ENCODE results near the gene ACP5.
"Not testable (repeated sequence)": the region's sequence is repeated elsewhere in the genome, so short reads cannot be mapped to it uniquely, and the experiment has no call there.

The ACP5 gene

GRCh38 chr19:11577451-11578257 lies at the start of gene ACP5:
Gene ACP5, minus strand, starts transcription at chr19:11577645. Its CDS starts 328 bp downstream, at chr19:11577317.
- H3K4me3 Mint-ChIP-seq: peak within 1 kb of the TSS; percentile 52
- H3K27ac Mint-ChIP-seq: no peak within 1 kb of the TSS
- no peaks in the 10 kb centered on the region for H3K27me3 Mint-ChIP-seq

GRCh38 chr19:11626252-11626651 lies 48.8 kb upstream of the ACP5 start:
- Mint-ChIP-seq H3K4me1 (ENCODE audit: low read depth) (peaks cover 17% of the 10 kb centered on the region), H3K36me3 (ENCODE audit: low read depth) (peaks cover 8% of the 10 kb centered on the region), H3K4me3 (no peak overlapping the region), H3K9me3 (peaks cover under 1% of the 10 kb centered on the region), H3K27me3 (peaks cover 17% of the 10 kb centered on the region), H3K27ac (no peak overlapping the region)

More at GRCh38 chr19:11577451-11578257, at the start of gene ACP5:
- no peaks in the 10 kb centered on the region for H3K9me3 Mint-ChIP-seq
- H3K36me3 Mint-ChIP-seq (ENCODE audit: low read depth): no peaks in the 10 kb centered on the region
- peaks cover 43% of the 10 kb centered on the region for H3K4me1 Mint-ChIP-seq (ENCODE audit: low read depth)

GRCh38 chr19:11624069-11624463 lies 46.6 kb upstream of the ACP5 start:
- peaks cover 8% of the 10 kb centered on the region for H3K9me3 Mint-ChIP-seq
- no peak overlapping the region for H3K27ac Mint-ChIP-seq
- peaks cover 12% of the 10 kb centered on the region for H3K27me3 Mint-ChIP-seq
- H3K4me1 Mint-ChIP-seq (ENCODE audit: low read depth): peaks cover 17% of the 10 kb centered on the region
- H3K4me3 Mint-ChIP-seq: peak overlapping the region; percentile 71
- H3K36me3 Mint-ChIP-seq (ENCODE audit: low read depth): peaks cover 28% of the 10 kb centered on the region

GRCh38 chr19:11622401-11622800 lies 45.0 kb upstream of the ACP5 start:
- Mint-ChIP-seq H3K36me3 (ENCODE audit: low read depth) (peaks cover 45% of the 10 kb centered on the region), H3K9me3 (peaks cover 16% of the 10 kb centered on the region), H3K27me3 (peaks cover 12% of the 10 kb centered on the region), H3K4me1 (ENCODE audit: low read depth) (peaks cover 17% of the 10 kb centered on the region)
- not testable (repeated sequence) for H3K27ac Mint-ChIP-seq, H3K4me3 Mint-ChIP-seq

GRCh38 chr19:11620553-11620952 lies 43.1 kb upstream of the ACP5 start:
- peaks cover 59% of the 10 kb centered on the region for H3K36me3 Mint-ChIP-seq (ENCODE audit: low read depth)
- peaks cover 17% of the 10 kb centered on the region for H3K4me1 Mint-ChIP-seq (ENCODE audit: low read depth)
- no peak overlapping the region for H3K4me3 Mint-ChIP-seq
- peaks cover 5% of the 10 kb centered on the region for H3K27me3 Mint-ChIP-seq
- no peak overlapping the region for H3K27ac Mint-ChIP-seq
- H3K9me3 Mint-ChIP-seq: peaks cover 25% of the 10 kb centered on the region

DNA sequence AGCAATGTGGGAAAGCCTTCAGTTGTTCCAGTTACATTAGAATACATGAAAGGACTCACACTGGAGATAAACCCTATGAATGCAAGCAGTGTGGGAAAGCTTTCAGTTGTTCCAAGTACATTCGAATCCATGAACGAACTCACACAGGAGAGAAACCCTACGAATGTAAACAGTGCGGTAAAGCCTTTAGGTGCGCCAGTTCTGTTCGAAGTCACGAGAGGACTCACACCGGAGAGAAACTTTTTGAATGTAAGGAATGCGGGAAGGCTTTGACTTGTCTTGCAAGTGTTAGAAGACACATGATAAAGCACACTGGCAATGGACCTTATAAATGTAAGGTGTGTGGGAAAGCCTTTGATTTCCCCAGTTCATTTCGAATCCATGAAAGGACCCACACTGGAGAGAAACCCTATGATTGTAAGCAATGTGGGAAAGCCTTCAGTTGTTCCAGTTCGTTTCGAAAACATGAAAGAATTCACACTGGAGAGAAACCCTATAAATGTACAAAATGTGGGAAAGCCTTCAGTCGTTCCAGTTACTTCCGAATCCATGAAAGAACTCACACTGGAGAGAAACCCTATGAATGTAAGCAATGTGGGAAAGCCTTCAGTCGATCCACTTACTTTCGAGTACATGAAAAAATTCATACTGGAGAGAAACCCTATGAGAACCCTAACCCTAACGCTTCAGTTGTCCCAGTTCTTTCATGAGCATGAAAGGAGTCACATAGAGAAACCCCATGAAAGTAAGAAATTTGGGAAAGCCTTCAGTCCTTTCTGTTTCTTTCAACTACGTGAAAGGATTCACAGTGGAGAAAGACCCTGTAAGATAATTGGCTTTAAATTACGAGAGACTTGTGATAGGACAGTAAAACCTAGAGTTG lies 40.0 kb upstream of the ACP5 start:
- Mint-ChIP-seq H3K9me3 (peaks cover 25% of the 10 kb centered on the region), H3K4me1 (ENCODE audit: low read depth) (peaks cover 11% of the 10 kb centered on the region), H3K27me3 (no peaks in the 10 kb centered on the region), H3K4me3 (no peak overlapping the region), H3K36me3 (ENCODE audit: low read depth) (peaks cover 66% of the 10 kb centered on the region), H3K27ac (no peak overlapping the region)

DNA sequence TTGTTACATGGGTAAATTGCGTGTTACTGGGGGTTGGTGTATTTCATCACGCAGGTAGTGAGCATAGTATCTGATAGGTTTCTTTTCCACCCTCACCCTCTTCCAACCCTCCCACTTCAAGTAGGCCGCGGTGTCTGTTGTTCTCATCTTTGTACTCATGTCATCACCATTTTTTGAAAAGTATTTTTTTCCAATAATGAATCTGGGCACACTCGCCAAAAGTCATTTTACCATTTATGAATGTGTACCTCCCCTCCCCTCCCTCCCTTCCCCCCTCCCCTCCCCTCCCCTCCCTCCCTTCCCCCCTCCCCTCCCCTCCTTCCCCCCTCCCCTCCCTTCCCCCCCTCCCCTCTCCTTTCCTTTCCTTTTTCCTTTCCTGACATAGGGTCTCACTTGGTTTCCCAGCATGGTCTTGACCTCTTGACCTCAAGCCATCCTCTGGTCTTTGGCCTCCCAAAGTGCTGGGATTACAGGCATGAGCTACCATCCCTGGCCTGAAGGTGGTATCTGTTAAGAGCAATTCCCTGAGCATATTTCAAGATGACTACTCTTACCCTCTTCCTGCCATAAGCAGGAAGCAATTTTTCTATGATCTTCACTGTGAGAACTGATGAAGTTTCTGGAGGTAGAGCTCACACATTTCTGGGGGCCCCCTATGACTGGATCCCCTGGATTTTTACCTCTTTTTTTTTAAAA lies 35.5 kb upstream of the ACP5 start:
- Mint-ChIP-seq H3K9me3 (peaks cover 12% of the 10 kb centered on the region), H3K36me3 (ENCODE audit: low read depth) (peaks cover 27% of the 10 kb centered on the region), H3K4me1 (ENCODE audit: low read depth) (peaks cover 11% of the 10 kb centered on the region), H3K27me3 (no peaks in the 10 kb centered on the region), H3K4me3 (no peak overlapping the region), H3K27ac (no peak overlapping the region)

- Mint-ChIP-seq H3K4me3 (no peak overlapping the region), H3K27me3 (no peaks in the 10 kb centered on the region), H3K36me3 (ENCODE audit: low read depth) (peaks cover 27% of the 10 kb centered on the region), H3K9me3 (peaks cover 9% of the 10 kb centered on the region), H3K4me1 (ENCODE audit: low read depth) (peaks cover 11% of the 10 kb centered on the region), H3K27ac (no peak overlapping the region)
Measured at GRCh38 chr19:11611730-11612129, 34.3 kb upstream of the ACP5 start.

DNA sequence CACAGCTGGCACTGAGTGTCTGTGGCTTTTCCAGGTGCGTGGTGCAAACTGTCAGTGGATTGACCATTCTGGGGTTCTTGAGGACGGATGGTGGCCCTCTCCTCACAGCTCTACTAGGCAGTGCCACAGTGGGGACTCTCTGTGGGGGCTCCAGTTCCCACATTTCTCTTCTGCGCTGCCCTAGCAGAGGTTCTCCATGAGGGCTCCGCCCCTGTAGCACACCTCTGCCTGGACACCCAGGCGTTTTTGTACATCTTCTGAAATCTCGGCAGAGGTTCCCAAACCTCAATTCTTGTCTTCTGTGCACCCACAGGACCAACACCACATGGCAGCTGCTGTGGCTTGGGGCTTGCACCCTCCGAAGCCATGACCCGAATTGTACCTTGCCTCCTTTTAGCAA lies 29.0 kb upstream of the ACP5 start:
- H3K9me3 Mint-ChIP-seq: peaks cover 14% of the 10 kb centered on the region
- no peak overlapping the region for H3K27ac Mint-ChIP-seq
- peaks cover 57% of the 10 kb centered on the region for H3K36me3 Mint-ChIP-seq (ENCODE audit: low read depth)
- H3K4me1 Mint-ChIP-seq (ENCODE audit: low read depth): peaks cover 4% of the 10 kb centered on the region
- no peaks in the 10 kb centered on the region for H3K27me3 Mint-ChIP-seq
- H3K4me3 Mint-ChIP-seq: no peak overlapping the region

DNA sequence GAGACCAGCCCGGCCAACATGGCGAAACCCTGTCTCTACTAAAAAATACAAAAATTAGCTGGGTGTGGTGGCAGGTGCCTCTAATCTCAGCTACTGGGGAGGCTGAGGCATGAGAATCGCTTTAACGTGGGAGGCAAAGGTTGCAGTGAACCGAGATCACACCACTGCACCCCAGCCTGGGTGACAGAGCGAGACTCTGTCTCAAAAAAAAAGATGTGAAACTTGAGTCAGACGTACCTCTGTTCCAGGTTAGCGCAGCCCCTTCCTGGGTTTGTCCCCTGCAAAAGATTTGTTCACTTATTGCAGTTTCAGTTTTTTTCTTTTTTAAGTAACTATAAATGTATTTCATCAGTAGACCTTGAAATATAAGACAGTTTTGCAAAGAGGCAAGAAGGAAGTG lies 22.3 kb upstream of the ACP5 start:
- not testable (repeated sequence) for H3K27me3 Mint-ChIP-seq, H3K4me3 Mint-ChIP-seq, H3K27ac Mint-ChIP-seq, H3K9me3 Mint-ChIP-seq
- peaks cover 38% of the 10 kb centered on the region for H3K36me3 Mint-ChIP-seq (ENCODE audit: low read depth)
- H3K4me1 Mint-ChIP-seq (ENCODE audit: low read depth): peaks cover 30% of the 10 kb centered on the region

GRCh38 chr19:11598746-11599145 lies 21.3 kb upstream of the ACP5 start:
- H3K27ac Mint-ChIP-seq: no peak overlapping the region
- peak overlapping the region; percentile 75 for H3K4me3 Mint-ChIP-seq
- H3K4me1 Mint-ChIP-seq (ENCODE audit: low read depth): peaks cover 30% of the 10 kb centered on the region
- H3K27me3 Mint-ChIP-seq: no peaks in the 10 kb centered on the region
- peaks cover 28% of the 10 kb centered on the region for H3K36me3 Mint-ChIP-seq (ENCODE audit: low read depth)
- H3K9me3 Mint-ChIP-seq: no peaks in the 10 kb centered on the region

DNA sequence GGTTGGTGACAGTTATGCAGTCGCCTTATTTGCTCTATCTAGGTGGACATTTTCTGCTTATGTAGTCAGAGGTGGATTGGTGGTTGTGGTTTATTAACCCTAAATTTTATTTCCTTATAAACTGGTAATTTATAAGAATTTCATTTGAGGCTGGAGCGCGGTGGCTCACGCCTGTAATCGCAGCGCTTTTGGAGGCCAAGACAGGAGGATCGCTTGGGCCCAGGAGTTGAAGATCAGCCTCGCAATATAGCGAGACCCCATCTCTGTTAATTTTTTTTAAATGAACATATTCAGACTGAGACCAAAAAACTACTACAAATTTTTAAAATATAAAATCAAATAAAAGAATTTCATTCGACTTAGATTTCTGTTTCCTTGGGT lies 20.6 kb upstream of the ACP5 start:
- peak overlapping the region; percentile 92 for H3K4me3 Mint-ChIP-seq
- H3K4me1 Mint-ChIP-seq (ENCODE audit: low read depth): peaks cover 30% of the 10 kb centered on the region
- peak overlapping the region; percentile 73 for H3K27ac Mint-ChIP-seq
- H3K9me3 Mint-ChIP-seq: no peaks in the 10 kb centered on the region
- peaks cover 24% of the 10 kb centered on the region for H3K36me3 Mint-ChIP-seq (ENCODE audit: low read depth)
- no peaks in the 10 kb centered on the region for H3K27me3 Mint-ChIP-seq

GRCh38 chr19:11597202-11598102 lies 20.0 kb upstream of the ACP5 start, which contains the start of gene ZNF627:
Gene ZNF627, plus strand, starts transcription at chr19:11597483. Its CDS starts 145 bp downstream, at chr19:11597628.
- Mint-ChIP-seq H3K4me1 (ENCODE audit: low read depth) (peaks cover 30% of the 10 kb centered on the region), H3K27ac (peak within 1 kb of the TSS; percentile 76), H3K27me3 (no peaks in the 10 kb centered on the region), H3K9me3 (no peaks in the 10 kb centered on the region), H3K4me3 (peak within 1 kb of the TSS; percentile 92), H3K36me3 (ENCODE audit: low read depth) (peaks cover 18% of the 10 kb centered on the region)

- peaks cover 12% of the 10 kb centered on the region for H3K36me3 Mint-ChIP-seq (ENCODE audit: low read depth)
- no peak overlapping the region for H3K4me3 Mint-ChIP-seq
- no peaks in the 10 kb centered on the region for H3K9me3 Mint-ChIP-seq
- H3K27ac Mint-ChIP-seq: no peak overlapping the region
- no peaks in the 10 kb centered on the region for H3K27me3 Mint-ChIP-seq
- peaks cover 26% of the 10 kb centered on the region for H3K4me1 Mint-ChIP-seq (ENCODE audit: low read depth)
Measured at GRCh38 chr19:11596156-11596555, 18.7 kb upstream of the ACP5 start.
